Tibial nerve (tissue), 4 donors: ENCODE measurements around the gene OR2S2.

Experiments used
- EP300 ChIP-seq, 2 donors: sonication (generic); formaldehyde crosslinking; IDR thresholded peaks; one replicate each; pipeline ENCODE4 v1.6.1; 2017; ENCODE audit warnings: antibody characterized with exemption in 2 of 2, mild to moderate bottlenecking in 1 of 2
- POLR2A ChIP-seq, 2 donors: fragments of 450-650 bp; IDR thresholded peaks; one replicate each; pipeline ENCODE4 v1.6.1; 2017; ENCODE audit warnings: antibody characterized with exemption in 2 of 2, mild to moderate bottlenecking in 2 of 2, moderate library complexity in 2 of 2
- TF ChIP-seq, protein P1 (sequence below), 5 experiments: fragments of 200-600 bp in 3 of 5; fragments of 450-650 bp in 2 of 5; sonication (generic) in 3 of 5; IDR thresholded peaks; one replicate each; pipeline ENCODE4 v1.5.1; 2016 to 2019; ENCODE audit warnings: antibody characterized with exemption in 5 of 5, mild to moderate bottlenecking in 3 of 5, moderate library complexity in 2 of 5

DNA sequence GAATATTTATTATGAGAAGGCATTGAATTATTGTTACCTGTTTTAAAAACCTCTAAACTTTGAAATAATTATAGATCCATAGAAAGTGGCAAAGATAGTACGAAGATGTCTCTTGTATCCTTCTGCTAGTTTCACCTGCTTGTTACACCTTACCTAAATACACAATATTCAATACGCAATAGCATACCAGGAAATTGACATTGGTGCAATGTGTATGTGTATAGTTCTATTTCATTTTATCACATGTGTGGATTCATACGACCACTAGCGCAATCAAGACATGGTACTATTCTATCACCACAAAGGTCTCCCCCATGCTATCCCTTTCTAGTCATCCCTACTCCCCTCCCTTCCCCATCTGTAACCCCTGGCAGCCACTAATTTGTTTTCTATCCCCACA lies 8.5 kb upstream of the OR2S2 start:
- TF ChIP-seq, protein P1, sequence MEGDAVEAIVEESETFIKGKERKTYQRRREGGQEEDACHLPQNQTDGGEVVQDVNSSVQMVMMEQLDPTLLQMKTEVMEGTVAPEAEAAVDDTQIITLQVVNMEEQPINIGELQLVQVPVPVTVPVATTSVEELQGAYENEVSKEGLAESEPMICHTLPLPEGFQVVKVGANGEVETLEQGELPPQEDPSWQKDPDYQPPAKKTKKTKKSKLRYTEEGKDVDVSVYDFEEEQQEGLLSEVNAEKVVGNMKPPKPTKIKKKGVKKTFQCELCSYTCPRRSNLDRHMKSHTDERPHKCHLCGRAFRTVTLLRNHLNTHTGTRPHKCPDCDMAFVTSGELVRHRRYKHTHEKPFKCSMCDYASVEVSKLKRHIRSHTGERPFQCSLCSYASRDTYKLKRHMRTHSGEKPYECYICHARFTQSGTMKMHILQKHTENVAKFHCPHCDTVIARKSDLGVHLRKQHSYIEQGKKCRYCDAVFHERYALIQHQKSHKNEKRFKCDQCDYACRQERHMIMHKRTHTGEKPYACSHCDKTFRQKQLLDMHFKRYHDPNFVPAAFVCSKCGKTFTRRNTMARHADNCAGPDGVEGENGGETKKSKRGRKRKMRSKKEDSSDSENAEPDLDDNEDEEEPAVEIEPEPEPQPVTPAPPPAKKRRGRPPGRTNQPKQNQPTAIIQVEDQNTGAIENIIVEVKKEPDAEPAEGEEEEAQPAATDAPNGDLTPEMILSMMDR (IDR thresholded peaks at IDR 0.05): no peak
- TF ChIP-seq POLR2A (IDR thresholded peaks at IDR 0.05): no peak
- no peak for TF ChIP-seq EP300 (IDR thresholded peaks at IDR 0.05)
